ENCODE results near the gene PARVB.
A peak's percentile ranks its signal among the peaks of the same experiment; 100 is the strongest.

The PARVB gene

GRCh38 chr22:44116331-44116730 lies 92.2 kb downstream of the PARVB start:
- no peak for DNase-seq

GRCh38 chr22:44116755-44117684 lies 92.9 kb downstream of the PARVB start:
- peak; percentile 23 for DNase-seq

- no peak for DNase-seq
Measured at GRCh38 chr22:44117746-44118145, 93.6 kb downstream of the PARVB start.

GRCh38 chr22:44118645-44119315 lies 94.7 kb downstream of the PARVB start:
- no peak for DNase-seq

GRCh38 chr22:44119669-44120313 lies 95.7 kb downstream of the PARVB start:
- DNase-seq, result no peak

- no peak for DNase-seq
Measured at GRCh38 chr22:44120314-44120704, 96.2 kb downstream of the PARVB start.

- no peak for DNase-seq
Measured at GRCh38 chr22:44125421-44125820, 101.3 kb downstream of the PARVB start.

GRCh38 chr22:44126807-44127206 lies 102.7 kb downstream of the PARVB start:
- DNase-seq, result no peak

GRCh38 chr22:44127356-44127755 lies 103.3 kb downstream of the PARVB start:
- DNase-seq, result peak; percentile 14

GRCh38 chr22:44128958-44129618 lies 105.0 kb downstream of the PARVB start:
- DNase-seq, result no peak

GRCh38 chr22:44129619-44129976 lies 105.5 kb downstream of the PARVB start:
- peak; percentile 6 for DNase-seq

GRCh38 chr22:44130076-44130711 lies 106.1 kb downstream of the PARVB start:
- no peak for DNase-seq

GRCh38 chr22:44131412-44131811 lies 107.3 kb downstream of the PARVB start:
- DNase-seq, result no peak

- DNase-seq, result no peak
Measured at GRCh38 chr22:44131989-44132685, 108.0 kb downstream of the PARVB start.

- DNase-seq, result no peak
Measured at GRCh38 chr22:44132724-44133123, 108.6 kb downstream of the PARVB start.

- DNase-seq, result no peak
Measured at GRCh38 chr22:44133161-44133560, 109.1 kb downstream of the PARVB start.

GRCh38 chr22:44133901-44134571 lies 109.9 kb downstream of the PARVB start:
- DNase-seq, result peak; percentile 58

GRCh38 chr22:44136112-44136511 lies 112.0 kb downstream of the PARVB start:
- DNase-seq, result no peak

- DNase-seq, result no peak
Measured at GRCh38 chr22:44136786-44137185, 112.7 kb downstream of the PARVB start.

GRCh38 chr22:44137415-44137814 lies 113.3 kb downstream of the PARVB start:
- no peak for DNase-seq

GRCh38 chr22:44139773-44140172 lies 115.7 kb downstream of the PARVB start:
- DNase-seq, result no peak

All from hematopoietic multipotent progenitor cell treated with erythropoietin and hydrocortisone succinate and interleukin-3 and kit ligand, for 6 days (in vitro differentiated cells).